Epithelial cell of proximal tubule (primary cell): ENCODE data around the gene DDX17. TPM values are rescaled to one million over a fixed set of nuclear protein-coding genes. Genes with fewer than 3 reads are reported as not detected.

ENCODE experiments used
- DNase-seq: peaks from one replicate; pipeline ENCODE4 v3.0.0-alpha.2; 2011; ENCODE audit warnings: low read depth
- H3K4me3 ChIP-seq: 2 replicates; pipeline ENCODE4 v1.5.1; 2011; ENCODE audit warnings: low read depth, mild to moderate bottlenecking, low read length
- CTCF ChIP-seq: conservative IDR thresholded peaks from 2 replicates; pipeline ENCODE4 v1.5.1; 2012; ENCODE audit warnings: low read depth, mild to moderate bottlenecking, low read length
- total RNA-seq: library from RNA; depleted of rRNA; stranded (reverse); fragments of >200 nt; gene quantifications from 2 replicates; pipeline ENCODE4 v1.2.3, GENCODE V29; 2015

Gene DDX17
- 186 and 275 TPM in 2 replicates for total RNA-seq

DNA sequence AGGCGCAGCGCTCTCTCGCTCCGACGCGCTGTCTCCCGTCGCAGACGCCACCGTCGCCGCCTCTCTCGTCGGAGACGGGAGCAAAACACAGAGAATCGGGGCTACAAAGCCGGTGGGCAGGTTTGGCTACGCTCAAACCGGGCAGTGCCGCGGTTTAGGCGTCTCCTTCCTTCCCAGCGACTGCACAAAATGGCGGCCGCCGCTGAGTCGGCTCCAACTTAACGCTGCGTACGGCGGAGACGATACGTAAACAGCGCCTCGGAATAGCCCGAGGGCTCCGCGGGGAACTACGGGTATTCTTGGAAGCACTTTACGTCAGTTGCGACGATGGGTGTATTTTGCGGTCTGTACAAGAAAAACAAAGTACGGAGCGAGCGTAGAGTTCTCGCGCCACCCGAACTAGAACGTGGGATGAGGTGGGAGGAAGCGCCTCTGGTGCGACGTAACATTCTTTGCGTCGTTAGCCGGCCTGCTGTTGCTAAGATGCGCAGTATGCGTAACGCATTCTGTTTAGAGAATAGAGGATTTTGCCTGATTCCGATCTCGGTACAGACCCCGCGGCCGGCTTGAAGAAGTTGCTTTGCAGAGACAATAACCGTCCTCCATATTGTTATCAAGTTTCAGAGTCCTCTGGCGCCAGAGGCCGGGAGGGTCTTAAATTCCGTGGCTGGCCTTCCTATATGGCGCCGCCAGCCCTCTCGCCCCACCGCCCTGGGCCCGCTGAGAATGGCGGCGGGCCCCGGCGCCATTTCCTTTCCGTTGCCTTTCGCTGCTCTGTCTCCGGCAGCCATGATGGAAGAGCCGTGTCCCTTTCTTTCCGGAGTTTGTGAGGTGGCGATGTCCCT lies at the start of gene DDX17:
TSS of gene DDX17 (minus strand) at position 194 of the 845 bp plus-strand sequence.
- TF ChIP-seq CTCF, result no peak
- peak; percentile 80 for DNase-seq
- peak within 1 kb of the TSS; percentile 88 for H3K4me3 ChIP-seq

- no peak overlapping the region for H3K4me3 ChIP-seq
- no peak for TF ChIP-seq CTCF
- DNase-seq, result no peak
These were observed 48.2 kb upstream of the DDX17 start for GRCh38 chr22:38554281-38554680.

DNA sequence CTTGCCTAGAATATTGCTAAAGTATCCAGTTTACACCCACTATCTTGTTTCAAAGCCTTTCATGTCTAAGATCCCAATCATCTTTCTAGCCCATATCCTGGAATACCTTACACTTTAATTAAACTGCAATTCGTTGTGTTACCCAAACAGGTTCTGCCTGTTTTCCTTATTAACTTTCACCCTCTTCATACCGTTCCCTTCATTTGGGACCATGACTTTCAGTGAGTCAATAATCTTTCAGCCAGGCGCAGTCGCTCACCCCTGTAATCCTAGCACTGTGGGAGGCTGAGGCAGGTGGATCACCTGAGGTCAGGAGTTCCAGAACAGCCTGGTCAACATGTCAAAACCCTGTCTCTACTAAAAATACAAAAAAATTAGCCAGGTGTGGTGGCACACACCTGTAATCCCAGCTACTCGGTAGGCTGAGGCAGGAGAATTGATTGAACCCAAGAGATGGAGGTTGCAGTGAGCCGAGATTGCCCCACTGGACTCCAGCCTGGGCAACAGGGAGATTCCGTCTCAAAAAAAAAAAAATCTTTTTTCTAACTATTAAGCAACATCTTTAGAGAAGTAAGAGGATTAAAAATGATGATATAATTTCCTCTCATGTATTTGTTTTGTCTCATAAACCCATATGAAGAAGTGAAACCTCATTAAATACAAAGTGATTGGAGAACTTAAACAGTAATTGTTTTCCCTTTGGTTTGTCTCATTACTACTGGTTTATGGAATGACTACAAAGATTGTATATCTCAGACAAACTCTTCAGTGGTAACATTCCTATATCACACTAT lies 43.2 kb upstream of the DDX17 start:
- no peak for TF ChIP-seq CTCF
- H3K4me3 ChIP-seq, result no peak overlapping the region
- no peak for DNase-seq

DNA sequence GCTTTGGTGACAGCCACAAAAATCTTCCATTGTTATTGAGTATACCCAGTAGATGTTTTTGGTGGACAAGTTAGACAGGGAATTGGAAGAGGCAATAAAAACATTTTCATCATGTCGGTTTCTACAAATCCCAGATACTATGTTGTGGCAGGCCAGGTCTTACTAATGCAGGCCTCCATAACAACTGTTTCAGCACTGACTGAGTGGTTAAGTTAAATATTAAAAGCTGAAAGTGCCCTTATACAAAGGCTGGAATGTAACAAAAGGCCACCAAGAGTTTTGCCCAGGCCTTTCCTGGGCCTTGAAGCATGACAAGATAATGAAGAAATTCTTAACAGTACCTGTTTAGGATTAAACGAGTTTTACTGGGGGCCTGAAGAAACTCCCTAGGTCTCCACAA lies 34.6 kb upstream of the DDX17 start:
- H3K4me3 ChIP-seq, result no peak overlapping the region
- no peak for TF ChIP-seq CTCF
- peak; percentile 18 for DNase-seq

DNA sequence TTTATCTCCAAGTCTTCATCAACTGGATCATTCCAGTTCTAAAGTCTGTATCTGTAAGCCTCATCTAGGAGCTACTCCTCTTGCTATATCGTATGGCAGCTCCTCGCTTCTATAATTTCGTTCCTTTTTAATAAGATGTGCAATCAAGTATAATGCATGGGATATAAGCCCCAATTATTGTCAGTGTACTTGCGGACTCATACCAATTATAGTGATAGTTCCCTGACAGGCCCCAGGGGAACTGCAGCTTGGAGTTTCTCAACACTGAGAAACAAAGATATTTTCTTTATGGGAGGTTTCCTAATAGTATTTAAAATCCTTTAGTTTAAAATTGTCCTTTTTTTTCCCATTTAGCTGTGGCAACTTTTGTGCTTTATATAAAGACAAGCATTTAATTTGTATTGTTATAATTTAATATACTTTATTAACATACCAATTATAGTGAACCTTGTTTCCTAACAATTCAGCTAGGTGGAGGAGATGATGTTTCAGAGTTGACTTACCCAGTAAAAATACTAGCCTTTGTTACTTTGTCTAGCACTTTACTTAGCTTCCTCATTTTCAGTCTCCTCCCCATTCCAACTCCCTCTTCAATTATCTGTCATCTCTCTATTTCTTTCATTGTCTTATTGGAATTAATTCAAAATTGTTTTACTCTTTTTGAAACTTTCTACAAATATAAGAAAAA lies 25.3 kb upstream of the DDX17 start:
- no peak for DNase-seq
- H3K4me3 ChIP-seq, result no peak overlapping the region
- no peak for TF ChIP-seq CTCF

- no peak overlapping the region for H3K4me3 ChIP-seq
- no peak for TF ChIP-seq CTCF
- no peak for DNase-seq
These were observed 18.3 kb upstream of the DDX17 start for GRCh38 chr22:38524429-38524828.
